ES-I3 (cell line): Measurements from ENCODE around the gene PRPF40B.

Experiments
- H3K36me3 ChIP-seq: 2 replicates; pipeline ENCODE4 v1.6.1; 2013; ENCODE audit warnings: mild to moderate bottlenecking, low read length, control low read depth, moderate library complexity; ENCODE audit not compliant: insufficient read depth
- H3K4me1 ChIP-seq: 2 replicates; pipeline ENCODE4 v1.6.1; 2013; ENCODE audit warnings: mild to moderate bottlenecking, control low read depth, low read length; ENCODE audit not compliant: insufficient read depth
- H3K9ac ChIP-seq: 2 replicates; pipeline ENCODE4 v1.6.1; 2013; ENCODE audit warnings: low read depth, mild to moderate bottlenecking, low read length, moderate library complexity
- H3K9me3 ChIP-seq: 2 replicates; pipeline ENCODE4 v1.6.1; 2013; ENCODE audit warnings: mild to moderate bottlenecking, low read length, moderate library complexity; ENCODE audit not compliant: control insufficient read depth, insufficient read depth

Gene PRPF40B

DNA sequence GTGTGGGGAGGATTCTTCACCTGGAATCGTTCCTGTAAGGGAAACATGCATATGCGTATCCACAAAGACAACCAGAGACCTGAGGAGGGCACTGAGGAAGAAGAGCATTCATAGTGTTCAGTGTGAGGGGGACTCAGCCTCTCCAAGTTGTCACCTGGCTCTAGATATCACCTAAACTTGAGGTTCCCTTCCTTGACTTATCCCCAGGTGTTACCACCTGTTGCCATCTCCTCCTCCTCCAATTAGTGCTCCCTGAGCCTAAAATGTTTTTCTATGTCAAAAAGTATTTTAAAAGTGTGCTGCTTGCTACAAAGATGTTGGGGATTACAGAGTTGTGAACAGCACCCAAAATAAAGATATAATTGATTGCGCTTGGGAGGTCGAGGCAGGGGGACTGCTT is 42.8 kb downstream of the PRPF40B start:
- H3K36me3 ChIP-seq: peaks cover 10% of the 10 kb centered on the region; the same call in 1 of the 2 replicates
- peaks cover 22% of the 10 kb centered on the region for H3K4me1 ChIP-seq

DNA sequence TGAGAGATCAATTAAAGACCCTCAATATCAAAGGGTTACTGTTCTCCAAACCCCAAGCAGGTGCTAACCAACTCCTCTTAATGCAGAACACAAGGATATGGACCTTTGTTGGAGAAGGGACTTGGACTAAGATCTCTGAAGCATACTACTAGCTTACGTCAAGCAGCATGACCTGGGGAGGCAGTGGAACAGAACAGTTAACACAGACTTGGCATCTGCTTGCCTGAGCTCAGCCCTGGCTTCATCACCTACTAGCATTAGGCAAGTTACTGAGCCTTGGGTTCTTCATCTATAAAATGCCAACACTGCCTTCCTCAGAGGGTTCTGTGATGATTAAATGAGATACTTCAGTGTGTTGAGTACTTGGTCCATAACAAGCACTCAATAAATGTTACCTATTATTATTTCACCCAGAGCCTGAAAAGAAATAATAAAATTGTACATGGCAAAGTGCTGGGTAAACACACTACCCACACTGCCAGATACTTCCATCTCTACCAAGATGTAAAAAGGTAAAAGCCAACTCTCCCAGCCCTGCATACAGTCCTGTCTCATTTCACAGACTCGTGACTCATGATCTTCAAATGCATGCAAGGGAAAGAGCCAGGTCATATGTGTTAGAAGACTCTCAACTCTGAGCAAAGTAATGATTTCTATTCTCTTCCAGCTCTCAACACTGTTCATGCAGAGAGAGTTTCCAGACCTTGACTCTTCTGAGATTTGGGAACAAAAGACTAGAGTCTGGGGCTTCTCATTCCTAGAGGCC is 44.1 kb downstream of the PRPF40B start:
- Histone ChIP-seq H3K4me1 (peaks cover 26% of the 10 kb centered on the region), H3K9ac (no peak overlapping the region), H3K9me3 (no peaks in the 10 kb centered on the region), H3K36me3 (0 out of 2 replicates have a peak, but pooled peaks cover 2% of the 10 kb centered on the region)

More for the DNA sequence above, 42.8 kb downstream of the PRPF40B start:
- H3K9me3 ChIP-seq: no peaks in the 10 kb centered on the region
- H3K9ac ChIP-seq: no peak overlapping the region

DNA sequence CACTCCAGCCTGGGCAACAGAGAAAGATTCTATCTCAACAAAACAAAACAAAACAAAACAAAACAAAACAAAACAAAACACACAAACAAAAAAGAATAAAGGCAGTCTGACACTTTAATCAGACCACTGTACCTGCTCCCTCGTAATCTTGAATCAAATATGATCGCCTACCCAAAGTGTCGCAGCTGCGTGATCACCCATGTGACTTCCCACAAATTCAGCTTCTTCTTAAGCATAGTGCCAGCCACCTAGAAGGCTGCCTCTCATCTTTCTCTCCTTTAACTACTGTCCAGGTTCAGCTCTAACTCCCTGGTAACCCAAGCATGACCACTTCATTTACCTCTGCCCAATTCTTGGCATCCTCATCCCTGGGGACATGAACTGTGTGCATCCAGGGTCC is 46.4 kb downstream of the PRPF40B start:
- Histone ChIP-seq H3K9me3 (no peaks in the 10 kb centered on the region), H3K9ac (no peak overlapping the region), H3K36me3 (0 out of 2 replicates have a peak, but pooled peaks cover 2% of the 10 kb centered on the region), H3K4me1 (peaks cover 20% of the 10 kb centered on the region)

DNA sequence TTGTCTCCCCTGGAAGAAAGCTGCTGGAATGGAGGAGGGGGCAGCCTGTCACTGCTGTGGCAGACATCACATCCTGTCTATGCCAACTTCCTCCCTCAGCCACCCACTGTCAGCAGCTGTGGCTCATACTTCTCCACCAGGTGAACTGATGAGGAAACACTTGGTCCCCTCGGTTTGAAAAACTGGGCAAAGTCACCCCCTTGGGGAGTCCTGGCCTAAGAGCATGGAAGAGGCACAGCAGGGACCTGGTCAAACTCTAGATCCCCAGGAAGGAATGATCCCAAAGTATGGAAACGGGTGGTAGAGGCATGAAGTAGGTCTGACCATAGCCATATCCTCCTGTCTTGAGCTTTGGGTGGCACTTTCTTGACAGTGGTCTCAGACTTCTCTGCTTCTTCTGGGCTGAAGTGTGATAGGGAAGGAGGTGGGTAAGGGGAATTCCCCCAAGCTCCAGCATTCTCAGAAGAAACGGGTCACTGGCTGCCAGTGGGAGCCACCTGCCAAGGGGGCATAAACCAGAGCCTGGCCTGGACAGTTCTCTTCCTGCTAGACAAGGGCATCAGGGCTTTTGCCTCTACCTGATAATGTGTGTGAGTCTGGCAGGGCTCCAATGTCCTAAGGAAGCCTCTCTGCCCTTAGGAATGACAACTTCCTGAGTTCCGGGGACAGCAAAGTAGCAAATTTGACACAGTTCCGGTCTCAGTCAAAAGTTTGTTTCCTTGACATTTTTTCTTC is 47.8 kb downstream of the PRPF40B start:
- H3K9me3 ChIP-seq: no peaks in the 10 kb centered on the region
- no peak overlapping the region for H3K9ac ChIP-seq
- H3K4me1 ChIP-seq: peaks cover 20% of the 10 kb centered on the region
- H3K36me3 ChIP-seq: 0 out of 2 replicates have a peak, but pooled peaks cover 2% of the 10 kb centered on the region

DNA sequence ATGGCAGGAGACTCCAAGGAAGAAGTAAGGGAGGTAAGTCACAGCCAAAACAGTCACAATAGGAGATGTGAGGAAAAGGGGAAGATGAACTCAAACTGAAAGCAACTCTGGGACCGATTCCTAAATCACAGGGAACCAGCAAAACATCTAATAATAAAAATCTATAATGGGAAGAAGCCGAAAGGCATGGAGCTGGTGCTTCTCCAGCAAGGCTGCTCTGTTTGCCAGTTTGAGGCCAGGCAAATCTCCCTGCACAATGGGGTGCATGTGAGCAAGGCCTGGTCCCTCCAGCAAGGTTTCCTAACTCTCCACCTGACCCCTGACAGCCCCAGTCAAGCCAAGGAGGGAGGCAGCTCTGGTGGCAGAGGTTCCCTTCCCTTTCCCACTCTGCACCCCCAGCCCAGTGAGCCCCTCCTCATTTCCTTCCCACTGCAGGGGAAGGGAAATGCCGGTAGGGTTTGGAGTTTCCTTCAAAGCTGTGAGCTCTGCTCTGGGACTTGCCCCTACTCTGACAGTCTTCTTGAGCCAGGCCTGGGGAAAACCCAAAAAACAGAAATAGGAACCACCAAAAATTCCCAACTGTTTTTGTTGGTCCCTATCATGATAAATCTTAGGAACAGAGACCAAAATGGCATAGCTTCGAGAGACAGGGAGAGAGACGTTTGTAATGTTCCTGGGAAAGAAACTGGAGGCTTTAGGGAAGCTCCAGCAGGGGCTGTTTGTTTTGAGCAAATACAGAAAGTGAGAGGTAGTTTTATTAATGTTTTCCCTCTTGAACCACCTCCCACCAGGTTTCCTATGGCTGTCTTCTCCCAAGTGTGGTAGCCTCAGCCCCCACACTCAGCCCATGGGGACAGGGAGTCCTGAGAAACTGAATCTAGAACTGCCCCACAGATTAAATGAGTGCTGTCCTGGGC is 49.2 kb downstream of the PRPF40B start:
- Histone ChIP-seq H3K9me3 (no peaks in the 10 kb centered on the region), H3K4me1 (peaks cover 20% of the 10 kb centered on the region), H3K36me3 (0 out of 2 replicates have a peak, but pooled peaks cover 2% of the 10 kb centered on the region), H3K9ac (no peak overlapping the region)

DNA sequence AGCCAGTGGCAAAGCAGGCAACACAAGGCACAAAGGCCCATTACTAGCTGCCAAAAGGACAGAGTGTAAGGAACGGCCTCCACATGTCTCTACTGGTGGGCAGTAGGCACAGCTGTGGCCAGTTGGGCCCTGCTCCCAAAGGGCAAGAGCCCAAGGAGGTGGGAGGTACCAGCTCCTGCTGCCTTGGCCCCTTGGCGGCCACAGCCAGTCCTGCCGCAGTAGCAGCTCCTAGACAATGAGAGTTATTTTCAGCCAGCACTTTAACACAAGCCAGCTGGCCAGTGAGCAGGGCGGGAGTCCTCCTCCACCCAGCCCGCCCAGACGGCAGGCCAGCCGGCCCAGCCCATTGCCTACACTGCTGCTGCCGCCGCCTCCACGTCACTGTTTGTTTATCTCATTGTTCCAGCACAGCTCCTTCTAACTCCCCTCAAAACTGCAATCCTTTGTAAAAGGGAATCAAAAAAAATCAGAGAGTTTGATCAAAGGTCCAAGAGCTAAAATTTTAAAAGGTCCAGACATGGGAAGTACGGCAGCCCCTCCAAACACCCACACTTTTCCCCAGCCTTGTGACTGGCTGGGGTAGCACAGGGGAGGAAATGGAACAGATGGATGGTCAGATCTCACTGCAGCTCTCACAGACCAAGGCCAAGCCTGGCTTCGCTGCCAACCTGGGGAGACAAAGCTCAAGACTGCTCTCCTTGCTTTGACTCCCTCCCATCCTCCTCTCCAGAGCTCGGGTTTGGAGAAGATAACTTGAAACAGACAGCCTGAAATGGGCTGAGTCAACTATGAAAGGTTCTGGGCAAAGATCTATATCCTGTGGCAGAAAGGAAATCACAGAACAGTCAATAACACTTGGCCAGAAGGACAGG is 50.3 kb downstream of the PRPF40B start:
- Histone ChIP-seq H3K9ac (no peak overlapping the region), H3K9me3 (no peaks in the 10 kb centered on the region), H3K4me1 (peaks cover 20% of the 10 kb centered on the region), H3K36me3 (0 out of 2 replicates have a peak, but pooled peaks cover 2% of the 10 kb centered on the region)

DNA sequence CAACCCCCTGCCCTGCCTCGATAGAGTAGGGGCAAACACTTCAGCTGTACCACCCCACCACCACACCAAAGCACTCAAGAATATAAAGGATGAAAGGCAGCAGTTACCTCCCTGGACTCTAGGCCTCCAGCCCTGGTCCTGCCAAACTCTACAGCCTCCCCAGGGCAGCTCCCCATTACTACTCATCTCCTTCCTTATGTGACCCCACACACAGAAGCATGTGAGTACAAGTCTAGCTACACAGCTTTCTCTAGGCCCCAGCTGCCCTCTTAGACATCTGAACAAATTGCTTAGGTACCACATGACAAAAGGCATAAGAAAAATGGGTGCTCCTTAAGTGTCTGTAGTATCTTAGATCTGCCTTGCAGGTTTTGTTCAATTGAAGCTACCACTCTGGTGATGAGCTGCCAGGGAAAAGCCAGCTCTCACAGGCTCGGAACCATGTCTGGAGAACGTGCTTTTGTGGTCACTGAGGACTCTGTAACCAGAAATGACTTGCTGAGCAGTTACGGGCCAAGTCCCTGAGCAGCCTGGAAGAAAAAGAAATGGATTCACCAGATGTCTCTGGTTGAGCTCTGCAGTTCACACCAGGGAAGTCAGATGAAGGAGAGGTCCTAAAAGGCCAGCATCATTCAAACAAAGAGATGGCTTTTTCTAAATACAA is 51.1 kb downstream of the PRPF40B start:
- 0 out of 2 replicates have a peak, but pooled peaks cover 2% of the 10 kb centered on the region for H3K36me3 ChIP-seq
- H3K4me1 ChIP-seq: peaks cover 20% of the 10 kb centered on the region
- H3K9me3 ChIP-seq: no peaks in the 10 kb centered on the region
- no peak overlapping the region for H3K9ac ChIP-seq

DNA sequence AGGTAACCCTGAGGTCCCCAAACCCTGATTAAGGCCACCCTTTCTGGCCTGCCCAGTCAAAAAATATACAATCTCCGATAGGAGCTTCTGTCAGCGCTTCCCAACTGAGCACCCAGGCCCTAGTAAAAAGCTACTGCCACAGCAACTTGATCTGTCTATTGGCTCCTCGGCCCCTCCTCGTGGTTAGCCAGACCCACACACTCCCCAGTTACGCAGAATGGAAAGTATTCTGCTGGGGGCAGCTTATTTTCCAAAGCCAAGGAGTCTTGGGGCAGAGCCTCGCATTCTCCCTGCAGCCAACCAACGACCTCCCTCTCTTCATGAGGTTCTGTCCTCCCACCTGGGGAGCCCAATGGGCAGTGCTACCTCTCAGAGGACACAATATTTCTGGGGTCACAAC is 51.8 kb downstream of the PRPF40B start:
- Histone ChIP-seq H3K36me3 (0 out of 2 replicates have a peak, but pooled peaks cover 2% of the 10 kb centered on the region), H3K9me3 (no peaks in the 10 kb centered on the region), H3K4me1 (peaks cover 20% of the 10 kb centered on the region), H3K9ac (no peak overlapping the region)

DNA sequence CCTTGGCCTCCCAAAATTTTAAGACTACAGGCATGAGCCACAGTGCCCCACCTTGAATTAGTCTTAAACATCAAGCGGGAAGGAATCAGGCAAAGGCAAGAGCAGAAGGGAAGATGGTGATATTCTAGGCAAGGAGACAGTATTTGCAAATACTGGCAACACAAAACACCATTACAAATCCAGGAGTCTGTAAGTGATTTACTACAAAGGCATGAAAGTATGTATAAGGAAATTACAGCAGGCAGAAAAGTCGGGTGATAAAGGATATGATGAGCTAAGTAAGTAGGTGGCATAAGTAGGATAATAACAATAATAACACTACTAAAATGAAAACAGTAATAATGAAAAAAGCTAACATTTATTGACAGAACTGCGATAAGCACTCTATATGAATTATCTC is 55.4 kb downstream of the PRPF40B start:
- H3K9ac ChIP-seq: no peak overlapping the region
- no peaks in the 10 kb centered on the region for H3K9me3 ChIP-seq
- H3K4me1 ChIP-seq: peaks cover 3% of the 10 kb centered on the region; the same call in 1 of the 2 replicates
- H3K36me3 ChIP-seq: no peaks in the 10 kb centered on the region

DNA sequence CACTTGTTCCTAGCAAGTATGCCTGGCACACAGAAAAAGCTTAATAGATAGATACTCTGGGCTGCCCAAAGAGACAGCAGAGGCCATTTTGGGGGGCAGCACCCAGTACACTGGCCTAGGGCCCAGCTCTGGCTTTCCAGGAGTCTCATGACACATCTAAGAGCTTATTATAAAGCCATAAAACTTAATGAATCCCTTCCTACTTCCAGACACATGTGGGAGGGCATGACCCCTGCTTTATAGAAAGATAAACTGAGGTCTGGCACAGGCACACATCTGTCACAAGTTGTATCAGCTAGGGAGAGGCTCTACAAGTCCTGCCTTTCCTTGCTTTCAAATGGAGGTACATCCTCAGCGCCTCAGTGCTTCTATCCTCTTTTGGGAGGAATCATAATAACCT is 56.7 kb downstream of the PRPF40B start:
- no peaks in the 10 kb centered on the region for H3K4me1 ChIP-seq
- H3K9me3 ChIP-seq: no peaks in the 10 kb centered on the region
- no peaks in the 10 kb centered on the region for H3K36me3 ChIP-seq
- H3K9ac ChIP-seq: no peak overlapping the region

DNA sequence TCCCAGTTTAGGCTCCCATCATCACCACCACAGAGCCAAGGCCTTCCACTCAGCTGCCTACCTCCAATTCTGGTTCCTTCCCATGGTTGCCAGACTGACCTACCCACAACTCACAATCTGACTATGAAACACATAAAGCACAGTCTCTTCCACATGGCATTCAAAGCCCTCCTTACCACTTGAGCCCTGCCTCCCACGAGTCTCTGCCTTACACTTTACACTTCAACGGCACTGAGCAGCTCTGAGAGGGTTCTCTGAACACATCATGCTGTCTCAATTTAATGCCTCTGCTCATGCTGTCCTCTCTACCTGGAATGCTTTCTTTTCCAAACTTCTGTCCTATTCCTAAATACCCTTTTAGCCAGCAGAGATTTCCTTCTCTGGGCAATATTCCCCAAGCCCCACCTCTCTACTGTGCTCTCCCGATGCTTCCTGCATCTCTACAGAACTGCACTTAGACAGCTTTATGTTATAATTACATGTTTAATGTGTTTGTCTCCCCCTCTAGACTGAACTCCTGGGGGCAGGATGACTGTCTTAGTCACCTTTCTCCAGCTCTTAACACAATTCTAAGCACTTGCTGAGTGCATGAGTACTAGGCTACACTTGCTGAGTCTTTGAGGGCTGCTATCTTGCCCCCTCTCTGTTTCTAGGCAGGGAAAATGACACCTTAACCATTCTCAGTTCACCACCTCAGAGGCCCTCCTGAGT is 60.4 kb downstream of the PRPF40B start:
- Histone ChIP-seq H3K36me3 (no peaks in the 10 kb centered on the region), H3K9ac (no peak overlapping the region), H3K4me1 (no peaks in the 10 kb centered on the region), H3K9me3 (no peaks in the 10 kb centered on the region)

DNA sequence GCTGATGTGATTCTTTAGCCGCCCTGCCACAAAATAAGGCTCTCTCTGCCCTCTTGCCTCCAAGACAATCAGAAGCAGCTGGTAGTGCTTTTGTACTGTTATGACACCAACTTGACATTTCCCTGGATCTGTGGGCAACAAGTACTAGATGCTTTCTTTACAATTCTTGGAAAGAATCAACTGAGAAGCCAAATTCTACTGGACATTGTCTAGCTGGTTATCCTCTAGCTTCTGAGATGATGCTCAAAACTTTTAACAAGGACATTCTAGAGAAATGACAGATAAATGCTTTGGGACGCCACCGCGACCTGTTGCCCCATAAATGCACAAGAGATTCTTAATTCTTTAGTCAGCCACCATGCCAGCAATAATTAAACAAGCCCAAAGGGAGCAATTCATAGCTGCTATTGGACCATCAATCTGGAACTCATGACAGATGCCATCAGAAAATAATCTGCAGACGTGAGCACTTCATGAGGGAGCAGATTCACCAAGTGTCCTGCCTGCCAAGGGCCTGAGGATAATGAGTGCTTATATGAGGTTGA is 61.0 kb downstream of the PRPF40B start:
- no peaks in the 10 kb centered on the region for H3K36me3 ChIP-seq
- no peak overlapping the region for H3K9ac ChIP-seq
- H3K4me1 ChIP-seq: no peaks in the 10 kb centered on the region
- no peaks in the 10 kb centered on the region for H3K9me3 ChIP-seq
